GM19452 (cell line): ENCODE results near the gene GAL3ST1.
"Not testable (repeated sequence)": the region's sequence is repeated elsewhere in the genome, so short reads cannot be mapped to it uniquely, and the experiment has no call there.

Source experiments
- ATAC-seq: cut with Tn5 transposase; IDR thresholded peaks from one replicate; pipeline ENCODE4 v1.9.1; 2021; ENCODE audit not compliant: unreplicated experiment

The GAL3ST1 gene

GRCh38 chr22:30565341-30565740 lies 9.1 kb downstream of the GAL3ST1 start:
- no peak for ATAC-seq

GRCh38 chr22:30564761-30565119 lies 9.7 kb downstream of the GAL3ST1 start:
- no peak for ATAC-seq

GRCh38 chr22:30564045-30564760 lies 10.3 kb downstream of the GAL3ST1 start:
- ATAC-seq = no peak

GRCh38 chr22:30562366-30562765 lies 12.1 kb downstream of the GAL3ST1 start:
- ATAC-seq = no peak

- no peak for ATAC-seq
Observed at GRCh38 chr22:30561402-30562189, 12.9 kb downstream of the GAL3ST1 start.

- ATAC-seq = not testable (repeated sequence)
Observed at GRCh38 chr22:30560643-30561202, 13.7 kb downstream of the GAL3ST1 start.

GRCh38 chr22:30559889-30560288 lies 14.6 kb downstream of the GAL3ST1 start:
- ATAC-seq = no peak

- no peak for ATAC-seq
Observed at GRCh38 chr22:30557243-30557642, 17.2 kb downstream of the GAL3ST1 start.

- no peak for ATAC-seq
Observed at GRCh38 chr22:30556388-30556787, 18.1 kb downstream of the GAL3ST1 start.

- no peak for ATAC-seq
Observed at GRCh38 chr22:30555282-30556210, 18.9 kb downstream of the GAL3ST1 start.

- ATAC-seq = no peak
Observed at GRCh38 chr22:30553971-30554370, 20.5 kb downstream of the GAL3ST1 start.

GRCh38 chr22:30552719-30553118 lies 21.7 kb downstream of the GAL3ST1 start:
- ATAC-seq = no peak

GRCh38 chr22:30551813-30552212 lies 22.7 kb downstream of the GAL3ST1 start:
- ATAC-seq = not testable (repeated sequence)

GRCh38 chr22:30547188-30547587 lies 27.3 kb downstream of the GAL3ST1 start:
- ATAC-seq = no peak

GRCh38 chr22:30546616-30547015 lies 27.8 kb downstream of the GAL3ST1 start, which contains the start of gene SEC14L6:
SEC14L6 (minus strand) TSS chr22:30546741; CDS start chr22:30546682, 59 bp downstream.
- no peak for ATAC-seq

GRCh38 chr22:30542811-30543188 lies 31.7 kb downstream of the GAL3ST1 start:
- ATAC-seq = no peak

- ATAC-seq = no peak
Observed at GRCh38 chr22:30541961-30542810, 32.3 kb downstream of the GAL3ST1 start.

GRCh38 chr22:30541511-30541910 lies 33.0 kb downstream of the GAL3ST1 start:
- ATAC-seq = not testable (repeated sequence)

GRCh38 chr22:30539368-30539767 lies 35.1 kb downstream of the GAL3ST1 start:
- no peak for ATAC-seq

- ATAC-seq = no peak
Observed at GRCh38 chr22:30538280-30538679, 36.2 kb downstream of the GAL3ST1 start.
